ENCODE data around the gene SYT11.
"Not testable (repeated sequence)": the region's sequence is repeated elsewhere in the genome, so short reads cannot be mapped to it uniquely, and the experiment has no call there.

The SYT11 gene

DNA sequence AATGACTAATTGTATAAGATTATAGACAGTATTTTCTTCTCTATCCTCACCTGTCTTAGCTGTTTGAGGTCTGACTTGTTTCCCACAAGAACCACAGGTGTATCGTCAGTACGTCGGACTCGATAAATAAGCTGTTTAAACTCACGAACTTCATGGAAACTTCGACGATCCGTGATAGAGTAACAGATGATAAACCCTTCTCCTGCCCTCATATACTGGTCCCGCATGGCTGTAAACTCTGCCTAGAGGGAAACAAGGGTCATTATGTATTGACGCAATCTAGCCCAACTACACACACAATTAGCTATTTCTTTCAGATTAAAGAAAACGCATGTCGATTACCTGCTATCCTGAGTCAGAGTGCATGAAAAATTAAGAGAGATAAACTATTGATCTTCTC is 44.9 kb downstream of the SYT11 start:
- DNase-seq: no peak

DNA sequence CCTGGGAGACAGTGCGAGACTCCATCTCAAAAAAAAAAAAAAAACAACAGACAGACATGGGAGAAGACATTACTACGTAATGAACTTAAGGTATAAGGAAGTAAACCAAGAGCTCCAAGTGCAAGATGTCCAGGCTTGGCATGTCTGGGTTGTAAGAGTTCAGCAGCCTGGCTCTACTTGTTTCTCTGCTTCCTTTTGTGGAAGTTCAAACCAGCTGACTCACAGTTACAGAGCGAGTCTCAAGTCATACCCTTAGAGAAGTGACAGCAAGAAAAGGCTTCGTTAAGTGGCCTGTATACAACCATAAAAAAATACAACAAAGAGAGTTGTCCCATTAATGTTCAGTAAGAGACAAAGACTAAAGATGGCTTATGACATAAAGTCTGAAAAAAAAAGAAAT is 50.5 kb downstream of the SYT11 start:
- DNase-seq: no peak

DNA sequence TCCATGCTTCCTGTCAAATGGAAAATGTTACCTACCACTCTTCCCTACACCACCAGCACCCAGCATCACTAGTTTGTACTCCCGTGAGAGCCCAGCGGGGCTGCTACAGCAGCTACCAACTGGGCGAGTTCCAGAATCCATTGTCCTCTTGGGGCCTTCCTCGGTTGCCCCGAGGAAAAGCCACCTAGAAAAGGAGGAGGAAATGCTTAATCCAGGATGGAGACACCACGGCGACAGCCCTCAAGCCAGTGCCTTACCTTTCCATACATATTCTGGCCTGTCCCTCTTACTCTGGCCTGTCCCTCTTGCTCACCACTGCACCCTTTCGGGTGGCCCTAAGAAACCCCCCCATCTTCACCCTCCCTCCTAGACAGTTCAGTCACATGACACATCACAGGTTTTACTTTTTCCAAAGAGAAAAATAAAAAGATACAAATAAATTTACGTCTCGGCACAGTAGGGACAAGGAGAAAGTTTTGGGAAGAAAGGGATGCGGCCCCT is 51.3 kb downstream of the SYT11 start:
- peak in 1 of 2 experiments; percentile 22 for DNase-seq

DNA sequence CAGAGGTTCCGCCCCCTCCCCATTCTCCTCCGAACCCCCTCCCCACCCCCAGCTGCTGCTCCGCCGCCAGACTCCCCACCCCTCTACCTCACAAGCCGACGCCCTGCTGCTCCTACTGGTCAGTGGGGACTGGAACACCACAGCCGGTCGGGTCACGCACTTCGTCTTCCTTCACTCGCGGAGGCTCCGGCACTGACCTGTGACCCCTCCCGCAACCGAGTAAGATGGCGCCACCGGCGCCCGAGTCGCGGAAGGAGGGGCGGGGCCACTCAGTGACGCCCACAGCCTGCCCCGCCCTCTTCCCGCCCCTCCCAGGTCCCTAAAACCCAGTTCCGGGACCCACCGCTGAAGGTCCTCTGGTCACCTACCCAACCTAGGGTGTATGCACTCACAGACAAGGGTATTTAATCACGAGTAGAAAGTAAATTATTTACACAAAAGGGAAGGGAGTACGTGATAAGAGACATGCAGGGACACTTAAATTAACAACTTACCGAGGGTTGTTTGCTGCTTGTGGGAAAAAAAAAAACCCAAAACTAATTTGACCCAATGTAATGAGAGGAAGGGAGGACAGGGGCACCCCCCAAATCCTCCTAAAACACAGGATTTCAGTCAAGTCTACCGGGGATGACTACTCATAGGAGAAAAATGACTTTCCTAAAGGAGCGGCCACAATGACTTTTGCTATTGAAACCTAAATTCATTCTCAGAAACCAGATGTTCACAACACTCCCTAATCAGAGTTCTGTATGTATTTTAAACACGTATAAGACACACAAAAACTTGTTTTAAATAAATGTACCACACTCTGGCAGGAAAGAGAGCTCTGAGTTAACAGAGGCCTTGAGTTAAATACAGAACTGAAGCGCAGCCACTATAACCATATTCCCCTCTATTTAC is 52.0 kb downstream of the SYT11 start, which contains the start of gene RIT1:
Gene RIT1 (minus strand): TSS at position 194 of the 900 bp plus-strand sequence. CDS start 588 bp downstream, outside the sequence.
- DNase-seq: peak; percentile 88 to 89

DNA sequence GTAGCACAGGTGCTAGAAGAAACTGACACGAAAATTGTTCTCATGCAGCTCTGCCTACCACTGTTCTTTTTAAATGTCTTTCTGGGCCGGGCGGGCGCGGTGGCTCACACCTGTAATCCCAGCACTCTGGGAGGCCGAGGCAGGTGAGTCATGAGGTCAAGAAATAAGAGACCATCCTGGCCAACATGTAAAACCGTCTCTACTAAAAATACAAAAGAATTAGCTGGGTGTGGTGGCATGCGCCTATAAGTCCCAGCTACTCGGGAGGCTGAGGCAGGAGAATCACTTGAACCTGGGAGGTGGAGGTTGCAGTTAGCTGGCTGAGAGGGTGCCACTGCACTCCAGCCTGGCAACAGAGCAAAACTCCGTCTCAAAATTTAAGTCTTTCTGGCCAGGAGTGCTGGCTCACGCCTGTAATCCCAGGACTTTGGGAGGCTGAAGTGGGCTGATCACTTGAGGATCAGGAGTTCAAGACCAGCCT is 52.7 kb downstream of the SYT11 start:
- no peak for DNase-seq

DNA sequence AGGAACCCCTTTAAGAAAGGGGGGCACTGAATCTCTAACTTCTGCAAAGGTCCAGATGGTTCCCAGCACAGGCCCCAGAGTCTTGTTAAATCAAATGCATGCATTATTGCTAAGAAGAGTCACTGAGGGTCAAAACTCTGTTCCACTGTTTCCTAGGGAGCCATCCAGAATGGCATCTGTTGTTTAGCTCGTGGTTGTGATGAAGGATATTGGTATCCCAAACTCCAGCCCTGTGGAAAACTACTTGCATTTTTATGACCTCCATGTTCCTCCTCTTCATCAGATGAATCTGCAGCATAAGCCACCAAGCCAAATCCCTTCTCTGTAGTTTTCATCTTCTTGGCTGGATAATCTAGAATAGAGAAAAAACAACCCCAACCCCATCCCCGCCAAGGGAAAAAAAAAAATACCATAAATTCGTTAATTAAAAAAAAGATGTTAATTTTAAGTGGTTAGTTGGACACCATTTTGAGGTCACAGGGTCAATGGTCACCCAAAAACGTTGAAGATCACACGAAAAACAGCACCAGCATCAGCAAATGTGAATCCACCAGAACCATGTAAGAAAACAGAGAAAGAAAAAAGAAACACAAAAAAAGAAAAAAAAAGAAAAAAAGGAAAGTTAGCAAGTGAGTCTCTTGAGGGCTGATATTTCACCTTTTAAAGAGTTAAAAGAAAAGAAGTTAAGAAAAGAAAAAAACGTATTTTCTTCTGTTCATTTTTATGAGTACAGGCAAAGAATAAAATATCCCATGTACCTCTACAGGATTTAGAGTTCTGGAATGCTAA is 54.8 kb downstream of the SYT11 start:
- no peak for DNase-seq

DNA sequence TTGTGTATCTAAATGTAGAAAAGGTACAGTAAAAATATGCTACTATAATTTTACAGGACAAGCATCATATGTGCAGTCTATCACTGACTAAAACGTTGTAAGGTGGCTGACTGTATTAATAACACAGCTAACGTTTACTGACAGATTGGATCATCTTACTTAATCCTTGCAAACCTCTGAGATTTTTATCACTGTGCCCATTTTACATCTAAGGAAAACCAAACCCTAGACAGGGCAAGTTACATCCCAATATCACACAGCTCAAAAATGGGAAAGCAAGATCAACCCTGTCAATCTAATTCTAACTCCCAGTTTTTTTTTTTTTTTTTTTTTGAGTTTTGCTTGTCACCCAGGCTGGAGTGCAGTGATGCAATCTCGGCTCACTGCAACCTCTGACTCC is 59.3 kb downstream of the SYT11 start:
- no peak for DNase-seq

DNA sequence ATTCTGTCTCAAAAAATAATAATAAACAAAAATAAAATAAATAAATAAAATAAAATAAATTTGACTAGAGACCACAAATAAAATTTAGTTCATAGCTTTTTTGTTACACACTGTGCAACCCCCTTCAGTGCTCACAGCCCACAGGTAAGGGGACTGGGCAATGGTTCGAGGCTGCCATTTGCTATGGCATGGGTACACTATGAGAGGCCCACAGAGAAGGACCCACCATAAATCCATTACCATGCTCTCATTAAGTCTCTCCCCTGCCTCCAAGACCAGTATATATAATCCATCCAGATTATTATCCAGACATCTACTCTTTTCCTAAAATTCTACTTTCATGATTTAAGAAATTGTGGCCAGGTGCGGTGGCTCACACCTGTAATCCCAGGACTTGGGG is 60.4 kb downstream of the SYT11 start:
- DNase-seq: no peak

DNA sequence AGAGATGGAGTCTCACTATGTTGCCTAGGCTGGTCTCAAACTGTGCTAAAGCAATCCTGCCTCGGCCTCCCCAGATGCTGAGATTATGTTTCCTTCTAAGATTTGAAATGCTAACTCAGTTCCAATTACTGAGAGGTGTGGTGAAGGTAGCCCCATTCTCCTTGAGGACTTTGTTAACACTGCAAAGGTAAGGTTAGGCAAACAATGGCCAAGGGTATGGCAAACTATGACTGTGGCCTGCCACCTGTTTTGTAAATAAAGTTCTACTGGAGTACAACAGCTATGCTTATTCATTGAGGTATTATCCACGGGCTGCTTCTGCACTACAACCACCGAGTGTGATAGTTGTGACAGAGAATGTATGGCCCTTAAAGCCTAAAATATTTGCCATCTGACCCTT is 61.4 kb downstream of the SYT11 start:
- no peak for DNase-seq

DNA sequence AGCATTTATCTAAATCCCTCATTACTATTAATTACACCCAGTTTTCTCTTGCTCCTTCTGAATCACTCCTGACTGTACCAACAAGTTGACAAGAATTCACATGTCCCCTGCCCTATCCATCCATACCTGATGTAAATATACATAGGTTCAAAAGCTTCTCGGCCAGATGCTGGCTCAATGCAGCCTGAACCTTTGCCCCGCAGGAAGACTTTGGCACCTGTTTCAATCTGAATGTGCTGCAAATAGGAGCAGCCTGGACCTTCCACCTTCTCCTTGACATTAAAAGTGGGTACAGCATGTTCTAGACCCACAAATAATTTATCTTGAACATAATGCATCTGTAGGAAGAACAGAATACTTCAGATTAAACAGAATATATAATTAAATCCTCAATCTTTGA is 66.1 kb downstream of the SYT11 start:
- DNase-seq: no peak

DNA sequence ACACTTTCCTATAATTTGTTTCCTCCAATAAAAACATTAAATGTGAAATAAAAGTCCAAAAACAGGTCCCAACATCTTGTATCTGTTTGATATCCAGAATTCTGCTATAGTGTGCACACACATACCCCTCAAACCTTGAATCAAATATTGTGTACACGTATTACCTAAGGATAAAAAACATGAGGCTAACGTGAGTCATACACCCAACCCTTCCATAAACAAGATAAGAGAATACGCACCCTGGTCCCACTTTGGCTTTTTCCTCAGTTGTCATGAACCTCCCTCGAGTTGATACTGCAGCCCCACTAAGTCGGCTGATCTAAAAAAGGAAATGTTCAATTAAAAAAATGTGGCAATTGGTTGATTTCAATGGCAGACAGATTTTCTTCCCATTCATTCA is 69.7 kb downstream of the SYT11 start:
- DNase-seq: no peak

DNA sequence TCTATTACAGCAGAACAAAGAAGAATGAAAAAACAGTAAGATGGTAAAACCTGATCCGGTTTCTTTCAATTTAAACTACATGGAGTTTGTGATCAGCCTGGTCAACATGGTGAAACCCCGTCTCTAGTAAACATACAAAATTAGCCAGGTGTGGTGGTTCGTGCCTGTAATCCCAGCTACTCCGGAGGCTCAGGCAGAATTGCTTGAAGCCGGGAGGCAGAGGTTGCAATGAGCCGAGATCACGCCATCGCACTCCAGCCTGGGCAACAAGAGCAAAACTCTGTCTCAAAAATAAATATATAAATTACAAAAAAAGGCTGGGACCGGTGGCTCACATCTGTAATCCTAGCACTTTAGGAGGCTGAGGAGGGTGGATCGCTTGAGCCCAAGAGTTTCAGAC is 71.4 kb downstream of the SYT11 start:
- not testable (repeated sequence) for DNase-seq

DNA sequence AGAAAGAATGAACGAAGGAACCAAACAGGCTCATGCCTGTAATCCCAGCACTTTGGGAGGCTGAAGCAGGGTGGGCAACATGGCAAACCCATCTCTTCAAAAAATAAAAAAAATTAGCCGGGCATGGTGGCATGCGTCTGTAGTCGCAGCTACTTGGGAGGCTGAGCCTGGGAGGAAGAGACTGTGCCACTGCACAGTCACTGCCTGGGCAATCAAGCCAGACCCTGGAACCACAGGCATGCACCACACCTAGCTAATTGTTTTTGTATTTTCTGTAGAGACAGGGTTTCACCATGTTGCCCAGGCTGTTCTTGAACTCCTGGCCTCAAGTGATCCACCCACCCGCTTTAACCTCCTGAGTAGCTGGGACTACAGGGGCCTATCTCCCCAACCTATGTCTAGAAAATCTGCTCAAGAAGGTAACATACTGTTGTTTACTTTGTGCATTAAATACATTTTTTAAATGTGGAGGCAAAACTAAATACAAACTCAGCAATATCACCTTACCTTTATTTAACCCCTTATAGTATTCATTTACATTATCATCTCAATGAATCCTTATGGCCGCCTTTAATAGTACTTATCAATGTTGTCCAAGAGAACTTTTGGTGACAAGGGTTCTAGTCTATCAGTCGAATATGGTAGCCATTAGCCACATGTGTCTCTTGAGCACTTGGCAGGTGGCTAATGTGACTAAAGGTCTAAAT is 72.1 kb downstream of the SYT11 start:
- DNase-seq: no peak

DNA sequence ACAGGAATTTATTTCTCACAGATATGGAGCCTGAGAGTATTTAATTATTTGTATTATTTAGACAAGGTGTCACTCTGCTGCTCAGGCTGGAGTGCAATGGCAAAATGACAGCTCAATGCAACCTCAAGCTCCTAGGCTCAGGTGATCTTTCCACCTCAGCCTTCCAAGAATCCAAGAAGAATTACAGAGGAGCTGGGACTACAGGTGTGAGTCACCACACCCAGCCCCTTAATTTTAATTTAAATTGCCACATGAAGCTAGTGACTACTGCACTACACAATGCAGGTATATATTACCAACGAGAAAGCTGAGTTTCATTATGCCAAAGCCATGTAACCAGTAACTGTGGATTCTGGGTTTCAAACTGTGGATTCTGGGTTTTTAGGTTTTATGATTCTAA is 72.7 kb downstream of the SYT11 start:
- no peak for DNase-seq

DNA sequence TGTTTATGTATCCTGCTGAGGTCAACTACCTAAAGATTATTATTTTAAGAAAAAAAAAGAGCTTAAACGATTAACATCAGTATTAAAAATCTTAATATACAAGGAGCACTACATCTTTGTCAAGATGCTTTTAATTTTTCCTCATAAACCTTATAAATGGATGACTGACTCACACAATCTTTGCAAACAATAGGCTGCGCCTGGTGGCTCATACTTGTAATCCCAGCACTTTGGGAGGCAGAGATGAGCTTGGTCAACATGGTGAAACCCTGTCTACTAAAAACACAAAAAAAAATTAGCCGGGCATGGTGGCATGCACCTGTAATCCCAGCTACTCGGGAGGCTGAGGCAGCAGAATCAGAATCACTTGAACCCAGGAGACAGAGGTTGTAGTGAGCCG is 73.1 kb downstream of the SYT11 start:
- DNase-seq: no peak

DNA sequence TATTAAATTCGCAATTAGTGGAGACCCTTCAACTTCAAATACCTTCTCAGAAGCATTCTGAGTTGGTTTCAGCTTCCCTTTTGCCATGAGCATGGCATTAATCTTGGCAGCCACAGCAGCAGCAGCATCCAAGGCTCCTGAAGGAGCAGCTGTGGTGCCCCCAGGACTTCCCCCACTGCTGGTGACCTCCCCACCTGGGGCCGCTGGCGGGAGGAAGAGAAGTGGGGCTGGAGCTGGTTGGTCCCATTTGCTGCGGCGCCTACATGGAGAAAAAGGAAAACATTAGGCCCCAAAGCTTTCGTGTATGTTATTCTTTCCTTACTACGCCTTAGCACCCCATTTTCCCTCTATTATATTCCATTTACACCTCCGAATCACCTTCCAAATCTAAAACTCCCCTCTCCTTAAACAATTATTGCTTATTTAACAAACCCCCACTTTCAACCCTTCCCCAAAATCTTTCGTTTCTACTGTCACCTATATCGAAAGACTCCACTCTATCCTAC is 74.3 kb downstream of the SYT11 start:
- DNase-seq: peak in 1 of 2 experiments; percentile 25

DNA sequence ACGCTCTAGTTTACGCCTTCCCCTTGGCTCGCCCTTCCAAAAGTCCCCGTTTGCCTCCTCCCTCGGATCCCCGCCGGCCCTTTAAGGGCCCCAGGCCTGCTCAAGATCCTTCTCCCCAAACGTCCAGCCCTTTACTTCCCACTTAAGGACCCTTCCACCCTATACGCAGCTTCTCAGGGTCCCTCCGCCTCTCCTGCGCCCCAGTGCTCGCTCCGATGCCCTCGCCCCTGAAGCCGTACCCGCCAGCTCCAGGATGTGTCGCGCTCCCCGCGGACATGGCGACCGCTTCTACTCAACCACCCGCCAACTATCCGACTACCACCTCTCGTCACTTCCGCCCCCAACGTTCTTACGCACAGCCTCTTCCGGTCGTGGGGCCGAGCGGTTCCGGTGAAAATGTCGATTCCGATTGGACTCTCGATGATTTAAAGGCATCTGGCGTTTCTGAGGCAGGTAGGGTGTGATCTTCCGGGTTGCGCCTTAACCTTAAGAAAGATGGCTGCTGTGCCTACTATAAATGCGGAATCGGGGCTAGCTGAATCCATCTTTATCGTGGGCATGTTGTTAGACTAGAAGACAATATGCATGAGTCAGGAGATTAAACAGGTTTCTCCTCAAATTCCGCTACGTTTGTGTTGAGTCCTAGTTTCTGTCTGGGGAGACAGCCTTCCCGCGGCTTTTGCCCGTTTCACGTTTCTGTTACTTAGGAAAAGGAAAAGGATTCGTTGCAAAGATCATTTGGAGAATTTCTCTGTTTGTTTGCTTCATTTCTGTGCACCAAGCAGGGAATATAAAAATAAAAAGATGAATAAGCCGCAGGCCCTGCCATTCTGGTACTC is 74.9 kb downstream of the SYT11 start, which contains the start of gene KHDC4:
Gene KHDC4 (minus strand): TSS at position 317 of the 839 bp plus-strand sequence. CDS start 40 bp downstream, at position 277.
- peak; percentile 89 to 94 for DNase-seq

Data from activated CD4-positive, alpha-beta T cell treated with anti-CD3 and anti-CD28 coated beads, Interleukin-2, amount 50 U/mL, for 48 hours (primary cell).